NB4 (cell line): ENCODE data around the gene PMF1.

ENCODE experiments used
- DNase-seq: peaks from one replicate; pipeline ENCODE4 v3.0.0; 2010; ENCODE audit warnings: low read depth
- H3K4me3 ChIP-seq: one replicate; pipeline ENCODE4 v1.5.1; 2011; ENCODE audit warnings: mild to moderate bottlenecking, low read depth, low read length, moderate library complexity
- MYC ChIP-seq: IDR thresholded peaks from 2 replicates; pipeline ENCODE4 v1.6.1; 2011; ENCODE audit warnings: low read depth, low read length
- POLR2A ChIP-seq: IDR thresholded peaks from 2 replicates; pipeline ENCODE4 v1.6.1; 2011; ENCODE audit warnings: mild to moderate bottlenecking; ENCODE audit not compliant: insufficient read length; ENCODE audit errors: extremely low read depth
- TF ChIP-seq, protein P1 (sequence below): IDR thresholded peaks from 2 replicates; pipeline ENCODE4 v1.6.1; 2011; ENCODE audit warnings: low read depth, low read length
- TF ChIP-seq, protein P2 (sequence below): IDR thresholded peaks from one replicate; pipeline ENCODE4 v1.5.1; 2012; ENCODE audit warnings: low read depth, low read length

Gene PMF1

DNA sequence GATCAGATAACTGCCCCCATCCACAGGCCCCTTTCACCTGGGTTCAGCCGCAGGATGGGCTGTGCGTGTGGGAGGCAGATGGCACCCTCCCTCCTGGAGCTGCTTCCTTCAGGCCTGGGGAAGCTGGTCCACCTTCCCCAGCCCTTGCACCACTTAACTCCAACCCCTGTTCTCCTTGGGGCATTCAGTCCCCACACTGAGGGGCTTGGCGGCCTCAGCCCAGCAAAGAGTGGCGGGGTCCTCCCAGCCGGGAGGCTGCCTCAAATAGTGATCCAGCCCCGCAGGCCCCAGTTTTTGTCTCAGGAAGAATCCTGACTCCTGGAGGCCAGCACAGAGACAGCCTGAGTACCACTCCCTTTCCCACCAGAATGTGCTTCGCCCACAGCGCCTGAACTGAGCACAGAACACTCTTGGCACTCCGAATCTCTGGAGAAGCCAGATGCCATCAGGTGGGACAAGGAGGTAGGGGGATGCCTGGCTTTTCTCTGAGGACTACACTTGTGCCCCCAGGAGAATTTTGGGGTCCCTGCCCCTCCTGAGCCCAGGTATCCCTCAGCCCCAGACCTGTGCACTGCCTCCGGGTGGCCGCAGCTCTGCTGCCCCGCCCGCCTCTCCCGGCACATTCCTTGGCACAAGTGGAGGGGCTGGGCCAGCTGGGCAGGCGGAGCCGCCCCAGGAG, 34.1 kb downstream of the PMF1 start:
- no peak for DNase-seq
- TF ChIP-seq POLR2A = no peak
- TF ChIP-seq, protein P1, sequence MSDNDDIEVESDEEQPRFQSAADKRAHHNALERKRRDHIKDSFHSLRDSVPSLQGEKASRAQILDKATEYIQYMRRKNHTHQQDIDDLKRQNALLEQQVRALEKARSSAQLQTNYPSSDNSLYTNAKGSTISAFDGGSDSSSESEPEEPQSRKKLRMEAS = no peak
- no peak for TF ChIP-seq MYC
- TF ChIP-seq, protein P2, sequence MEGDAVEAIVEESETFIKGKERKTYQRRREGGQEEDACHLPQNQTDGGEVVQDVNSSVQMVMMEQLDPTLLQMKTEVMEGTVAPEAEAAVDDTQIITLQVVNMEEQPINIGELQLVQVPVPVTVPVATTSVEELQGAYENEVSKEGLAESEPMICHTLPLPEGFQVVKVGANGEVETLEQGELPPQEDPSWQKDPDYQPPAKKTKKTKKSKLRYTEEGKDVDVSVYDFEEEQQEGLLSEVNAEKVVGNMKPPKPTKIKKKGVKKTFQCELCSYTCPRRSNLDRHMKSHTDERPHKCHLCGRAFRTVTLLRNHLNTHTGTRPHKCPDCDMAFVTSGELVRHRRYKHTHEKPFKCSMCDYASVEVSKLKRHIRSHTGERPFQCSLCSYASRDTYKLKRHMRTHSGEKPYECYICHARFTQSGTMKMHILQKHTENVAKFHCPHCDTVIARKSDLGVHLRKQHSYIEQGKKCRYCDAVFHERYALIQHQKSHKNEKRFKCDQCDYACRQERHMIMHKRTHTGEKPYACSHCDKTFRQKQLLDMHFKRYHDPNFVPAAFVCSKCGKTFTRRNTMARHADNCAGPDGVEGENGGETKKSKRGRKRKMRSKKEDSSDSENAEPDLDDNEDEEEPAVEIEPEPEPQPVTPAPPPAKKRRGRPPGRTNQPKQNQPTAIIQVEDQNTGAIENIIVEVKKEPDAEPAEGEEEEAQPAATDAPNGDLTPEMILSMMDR = no peak
- no peak overlapping the region for H3K4me3 ChIP-seq

DNA sequence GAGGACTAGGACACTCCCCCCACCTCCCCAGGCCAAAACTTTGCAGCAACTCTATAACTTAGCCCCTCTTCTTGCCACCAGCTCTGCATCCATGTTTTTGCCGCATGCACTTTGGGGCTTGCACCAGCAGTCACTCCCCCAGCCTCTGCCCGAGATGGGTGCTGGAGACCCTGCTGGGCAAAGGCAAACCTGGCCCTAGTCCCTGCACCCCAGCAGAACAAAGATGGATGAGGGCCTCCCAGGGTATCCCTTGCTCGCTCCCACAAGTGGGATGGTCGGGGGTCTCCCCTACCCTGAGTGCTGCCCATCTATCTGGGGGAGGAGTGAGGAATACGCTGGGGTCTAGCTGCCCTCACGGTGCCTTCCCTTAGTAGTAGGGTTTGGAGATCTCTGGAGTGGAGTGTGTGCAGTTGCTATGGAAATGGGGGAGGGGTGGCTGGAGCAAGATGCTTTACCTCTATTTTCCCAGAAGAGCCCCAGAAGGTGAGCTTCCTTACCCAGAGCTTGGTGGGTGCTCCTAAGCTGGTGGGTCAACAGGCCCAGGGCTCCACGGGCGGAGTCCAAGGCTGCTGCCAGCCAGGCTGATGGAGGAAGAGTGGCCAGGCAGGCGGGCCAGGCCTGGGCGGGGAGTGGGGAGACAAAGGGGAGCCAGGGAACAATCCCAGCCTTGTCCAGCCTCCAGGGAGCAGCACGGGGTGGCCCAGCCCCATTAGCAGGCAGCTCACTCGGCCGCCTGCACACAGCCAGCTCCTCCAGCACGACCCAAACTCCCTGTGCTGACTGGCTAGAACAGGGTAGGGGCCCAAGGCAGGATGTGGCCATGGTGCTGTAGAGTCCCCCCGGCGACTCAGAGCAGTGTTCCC, 34.9 kb downstream of the PMF1 start, which contains the start of gene PAQR6:
PAQR6 (minus strand) TSS at position 597 of the 863 bp plus-strand sequence. CDS start 1,325 bp downstream, outside the sequence.
- H3K4me3 ChIP-seq = no peak within 1 kb of the TSS
- TF ChIP-seq, protein P1 = no peak
- TF ChIP-seq POLR2A = no peak
- TF ChIP-seq MYC = no peak
- TF ChIP-seq, protein P2 = no peak
- no peak for DNase-seq

DNA sequence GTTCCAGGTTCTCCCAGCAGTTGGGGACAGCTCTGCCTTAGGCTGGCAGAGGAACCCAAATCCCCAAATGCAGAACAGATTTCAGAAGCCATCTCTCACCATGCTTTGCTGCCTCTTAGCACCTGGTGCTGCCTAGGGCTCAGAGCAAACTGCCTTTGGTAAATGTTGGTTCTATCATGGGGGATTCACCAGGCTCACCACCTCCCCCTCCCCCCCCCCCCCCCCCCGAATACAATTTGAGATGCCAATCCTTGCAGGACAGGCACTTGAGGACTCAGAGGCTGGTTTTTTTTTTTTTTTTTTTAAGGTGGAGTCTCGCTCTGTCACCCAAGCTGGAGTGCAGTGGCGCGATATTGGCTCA, 35.5 kb downstream of the PMF1 start:
- DNase-seq = no peak
- TF ChIP-seq POLR2A = no peak
- TF ChIP-seq, protein P2 = no peak
- TF ChIP-seq, protein P1 = no peak
- no peak for TF ChIP-seq MYC
- H3K4me3 ChIP-seq = no peak overlapping the region

DNA sequence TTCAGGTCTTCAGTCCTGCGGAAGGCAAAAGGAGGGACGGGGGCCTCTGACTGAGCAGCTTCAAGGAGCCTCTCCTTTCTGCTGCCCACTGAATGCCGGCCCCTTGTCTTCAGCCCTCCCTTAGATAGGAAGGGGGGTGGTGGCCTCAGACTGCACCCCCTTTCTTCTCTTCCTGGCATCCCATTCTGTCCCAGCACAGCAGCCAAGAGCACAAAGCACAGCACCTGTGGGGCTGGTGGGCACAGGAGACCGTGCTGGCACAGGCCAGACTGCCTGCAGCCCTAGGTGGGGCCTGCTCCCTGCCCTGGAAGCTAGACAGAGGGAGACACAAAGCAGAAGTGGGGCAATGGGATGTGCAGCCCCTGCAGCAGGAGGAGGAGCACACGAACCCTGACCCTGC, 36.8 kb downstream of the PMF1 start:
- TF ChIP-seq MYC (no peak), POLR2A (no peak)
- TF ChIP-seq, protein P1 = no peak
- TF ChIP-seq, protein P2 = no peak
- DNase-seq = no peak
- H3K4me3 ChIP-seq = no peak overlapping the region

DNA sequence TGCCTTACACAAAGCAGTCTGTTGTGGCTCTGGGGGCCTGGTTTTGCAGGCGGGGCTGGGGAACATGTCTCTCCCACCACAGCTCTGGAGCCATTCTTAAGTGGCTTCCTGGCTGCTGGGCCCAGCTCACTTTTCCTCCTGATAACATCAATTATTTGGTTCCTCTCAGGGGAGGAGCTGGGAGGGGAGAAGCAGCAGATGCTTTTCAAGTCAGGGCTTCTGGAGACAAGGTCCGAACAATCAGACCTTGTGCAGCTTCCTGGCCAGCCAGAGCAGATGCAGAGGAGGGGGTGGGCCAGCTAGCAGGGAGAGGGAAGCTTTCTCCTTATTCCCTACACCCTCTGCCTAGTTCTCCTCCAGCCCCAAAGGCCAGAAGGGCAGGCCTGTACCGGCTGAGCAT, 38.7 kb downstream of the PMF1 start:
- TF ChIP-seq POLR2A = no peak
- no peak for TF ChIP-seq MYC
- TF ChIP-seq, protein P1 = no peak
- TF ChIP-seq, protein P2 = no peak
- no peak overlapping the region for H3K4me3 ChIP-seq
- peak; percentile 30 for DNase-seq
